Measurements from ENCODE around the gene SERPINB8.
A peak's percentile ranks its signal among the peaks of the same experiment; 100 is the strongest.

The SERPINB8 gene

GRCh38 chr18:63986885-63987284, 17.0 kb downstream of the SERPINB8 start:
- Histone ChIP-seq H3K27ac (replicated peaks) (no peak overlapping the region), H3K4me3 (replicated peaks; ENCODE audit: insufficient read depth, low read length) (no peak overlapping the region), H3K27me3 (ENCODE audit: insufficient read depth, poor library complexity, severe bottlenecking) (no peaks in the 10 kb centered on the region)
- DNase-seq (ENCODE audit: low read depth in 1 of 2, low spot score in 1 of 2): no peak
- TF ChIP-seq, protein P1, sequence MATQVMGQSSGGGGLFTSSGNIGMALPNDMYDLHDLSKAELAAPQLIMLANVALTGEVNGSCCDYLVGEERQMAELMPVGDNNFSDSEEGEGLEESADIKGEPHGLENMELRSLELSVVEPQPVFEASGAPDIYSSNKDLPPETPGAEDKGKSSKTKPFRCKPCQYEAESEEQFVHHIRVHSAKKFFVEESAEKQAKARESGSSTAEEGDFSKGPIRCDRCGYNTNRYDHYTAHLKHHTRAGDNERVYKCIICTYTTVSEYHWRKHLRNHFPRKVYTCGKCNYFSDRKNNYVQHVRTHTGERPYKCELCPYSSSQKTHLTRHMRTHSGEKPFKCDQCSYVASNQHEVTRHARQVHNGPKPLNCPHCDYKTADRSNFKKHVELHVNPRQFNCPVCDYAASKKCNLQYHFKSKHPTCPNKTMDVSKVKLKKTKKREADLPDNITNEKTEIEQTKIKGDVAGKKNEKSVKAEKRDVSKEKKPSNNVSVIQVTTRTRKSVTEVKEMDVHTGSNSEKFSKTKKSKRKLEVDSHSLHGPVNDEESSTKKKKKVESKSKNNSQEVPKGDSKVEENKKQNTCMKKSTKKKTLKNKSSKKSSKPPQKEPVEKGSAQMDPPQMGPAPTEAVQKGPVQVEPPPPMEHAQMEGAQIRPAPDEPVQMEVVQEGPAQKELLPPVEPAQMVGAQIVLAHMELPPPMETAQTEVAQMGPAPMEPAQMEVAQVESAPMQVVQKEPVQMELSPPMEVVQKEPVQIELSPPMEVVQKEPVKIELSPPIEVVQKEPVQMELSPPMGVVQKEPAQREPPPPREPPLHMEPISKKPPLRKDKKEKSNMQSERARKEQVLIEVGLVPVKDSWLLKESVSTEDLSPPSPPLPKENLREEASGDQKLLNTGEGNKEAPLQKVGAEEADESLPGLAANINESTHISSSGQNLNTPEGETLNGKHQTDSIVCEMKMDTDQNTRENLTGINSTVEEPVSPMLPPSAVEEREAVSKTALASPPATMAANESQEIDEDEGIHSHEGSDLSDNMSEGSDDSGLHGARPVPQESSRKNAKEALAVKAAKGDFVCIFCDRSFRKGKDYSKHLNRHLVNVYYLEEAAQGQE (IDR thresholded peaks at IDR 0.05; ENCODE audit: insufficient replicate concordance, low read depth): peak; percentile 70
- no peak for TF ChIP-seq POLR2AphosphoS5 (IDR thresholded peaks at IDR 0.05; ENCODE audit: low read depth)

- DNase-seq (ENCODE audit: low read depth in 1 of 2, low spot score in 1 of 2): peak in 1 of 2 experiments; percentile 51
- H3K4me3 ChIP-seq (replicated peaks; ENCODE audit: insufficient read depth, low read length): no peak overlapping the region
These were observed 17.9 kb downstream of the SERPINB8 start for GRCh38 chr18:63987743-63988142.

GRCh38 chr18:63992751-63993150, 22.9 kb downstream of the SERPINB8 start:
- H3K27me3 ChIP-seq (ENCODE audit: insufficient read depth, poor library complexity, severe bottlenecking): no peaks in the 10 kb centered on the region
- H3K27ac ChIP-seq (replicated peaks): no peak overlapping the region
- no peak for DNase-seq (ENCODE audit: low read depth in 1 of 2, low spot score in 1 of 2)
- no peak overlapping the region for H3K4me3 ChIP-seq (replicated peaks; ENCODE audit: insufficient read depth, low read length)
- no peak for TF ChIP-seq CTCF (IDR thresholded peaks at IDR 0.05; ENCODE audit: insufficient read depth, low read length)
- TF ChIP-seq, protein P1 (IDR thresholded peaks at IDR 0.05; ENCODE audit: insufficient replicate concordance, low read depth): no peak
- TF ChIP-seq SPI1 (IDR thresholded peaks at IDR 0.05; ENCODE audit: borderline replicate concordance, low read depth): no peak

More at GRCh38 chr18:63987743-63988142, 17.9 kb downstream of the SERPINB8 start:
- Histone ChIP-seq H3K27me3 (ENCODE audit: insufficient read depth, poor library complexity, severe bottlenecking) (no peaks in the 10 kb centered on the region), H3K27ac (replicated peaks) (no peak overlapping the region; the same call in 1 of the 2 replicates)
- TF ChIP-seq POLR2AphosphoS5 (IDR thresholded peaks at IDR 0.05; ENCODE audit: low read depth): peak; percentile 21; the same call in 1 of the 2 replicates
- no peak for TF ChIP-seq CTCF (IDR thresholded peaks at IDR 0.05; ENCODE audit: insufficient read depth, low read length)

- no peak for TF ChIP-seq GABPA (IDR thresholded peaks at IDR 0.05; ENCODE audit: low read depth)
- peak; percentile 99 for TF ChIP-seq CTCF (IDR thresholded peaks at IDR 0.05; ENCODE audit: insufficient read depth, low read length)
- Histone ChIP-seq H3K27ac (replicated peaks) (no peak overlapping the region), H3K4me3 (replicated peaks; ENCODE audit: insufficient read depth, low read length) (no peak overlapping the region), H3K27me3 (ENCODE audit: insufficient read depth, poor library complexity, severe bottlenecking) (no peaks in the 10 kb centered on the region)
- DNase-seq (ENCODE audit: low read depth in 1 of 2, low spot score in 1 of 2): peak in 1 of 2 experiments; percentile 75
These were observed 25.0 kb downstream of the SERPINB8 start for GRCh38 chr18:63994783-63995399.

All from HL-60 (cell line).